Frontal cortex (tissue), 4 donors: ENCODE results near the gene TBC1D12. TPM values are rescaled to one million over a fixed set of nuclear protein-coding genes. Genes with fewer than 3 reads are reported as not detected.

ENCODE experiments used
- DNase-seq, 2 donors: peaks; one replicate each; pipeline ENCODE4 v3.0.0; 2012; ENCODE audit warnings: low spot score in 2 of 2
- FAIRE-seq: peaks from 2 replicates; lab custom pipeline; 2012; peaks lifted over from hg19 to GRCh38; lab: Jason Lieb, UNC
- total RNA-seq: library from RNA; depleted of rRNA; stranded (reverse); fragments of >200 nt; gene quantifications from one replicate; pipeline ENCODE4 v1.2.3, GENCODE V29; 2014
- donor health status: control.
- donor health status: control.
- donor health status: control.

TBC1D12 gene
- total RNA-seq, 1 donor from 2014 or later, result 57.5 TPM

DNA sequence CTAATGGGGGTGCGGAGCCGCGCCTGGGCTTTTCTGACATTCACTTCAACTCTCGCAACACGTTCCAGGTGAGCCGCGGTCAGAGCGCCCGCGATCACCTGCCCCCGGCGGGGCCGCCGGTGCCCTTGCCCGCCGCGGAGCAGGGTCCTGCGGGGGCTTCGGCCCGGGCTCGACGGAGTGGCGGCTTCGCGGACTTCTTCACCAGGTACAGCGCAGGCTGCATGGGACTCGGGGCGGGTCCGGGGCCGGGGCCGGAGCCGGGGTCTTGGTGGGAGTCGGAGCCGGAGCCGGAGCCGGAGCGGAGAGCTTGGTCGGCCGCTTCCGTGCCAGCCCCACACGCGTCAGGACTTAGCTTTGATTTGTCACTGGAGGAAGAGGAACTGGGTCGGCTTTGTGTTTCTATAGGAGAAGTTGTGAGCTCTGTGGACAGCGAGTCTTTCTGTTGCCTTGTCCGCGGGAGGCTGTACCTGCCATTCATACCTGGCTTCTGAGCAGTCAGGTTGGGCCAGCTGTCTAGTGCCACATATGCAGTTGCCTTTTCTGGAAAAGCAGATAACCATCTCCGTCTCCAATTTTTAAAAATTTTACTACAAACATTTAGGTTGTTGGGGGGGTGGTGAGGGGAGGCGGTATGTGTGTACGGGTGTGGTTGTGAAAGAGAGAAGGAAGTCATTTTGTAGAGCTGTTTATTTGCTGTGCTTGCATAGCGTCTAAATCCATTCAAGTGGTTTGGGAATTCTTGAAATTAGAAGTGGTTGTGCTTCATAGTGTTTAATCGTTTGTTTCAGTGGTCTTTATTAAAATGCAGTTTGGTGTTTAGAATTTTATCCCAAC, 1.3 kb downstream of the TBC1D12 start:
- no peak for FAIRE-seq
- peak; percentile 33 to 52 for DNase-seq

DNA sequence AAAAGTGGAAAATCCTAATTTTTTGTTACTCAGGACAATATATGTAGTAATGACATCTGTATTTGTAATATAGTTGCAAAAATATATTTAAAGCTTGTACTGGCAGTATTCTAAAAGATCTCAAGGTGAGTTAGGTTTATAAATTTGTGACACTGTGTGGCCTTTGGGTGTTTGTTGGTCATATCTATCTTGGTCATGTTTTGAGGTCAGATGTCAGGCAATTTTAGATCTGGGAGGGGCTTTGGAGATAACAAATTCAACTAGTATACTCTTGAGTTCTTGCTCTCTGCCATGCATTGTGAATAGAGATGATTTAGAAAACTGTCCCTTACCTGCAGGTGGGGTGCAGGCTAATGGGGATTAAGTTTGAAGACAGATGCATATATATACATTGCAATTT, 3.1 kb downstream of the TBC1D12 start:
- no peak for FAIRE-seq
- no peak for DNase-seq

DNA sequence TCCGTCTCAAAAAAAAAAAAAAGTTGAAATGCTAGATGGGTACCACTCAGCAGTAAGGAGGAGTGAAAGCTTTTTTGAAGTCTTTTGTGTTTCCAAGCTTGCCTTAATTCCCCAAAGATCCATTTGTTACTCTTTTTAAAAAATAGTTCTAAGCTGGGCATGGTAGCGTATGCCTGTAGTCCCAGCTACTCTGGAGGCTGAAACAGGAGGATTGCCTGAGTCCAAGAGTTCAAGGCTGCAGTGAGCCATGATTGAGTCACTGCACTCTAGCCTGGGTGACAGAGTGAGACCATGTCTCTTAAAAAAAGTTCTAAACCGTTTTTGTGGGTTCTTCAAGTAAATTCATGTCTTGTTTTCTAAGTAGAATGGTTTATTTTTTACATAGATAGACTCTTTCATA, 5.3 kb downstream of the TBC1D12 start:
- no peak for FAIRE-seq
- DNase-seq, result no peak

DNA sequence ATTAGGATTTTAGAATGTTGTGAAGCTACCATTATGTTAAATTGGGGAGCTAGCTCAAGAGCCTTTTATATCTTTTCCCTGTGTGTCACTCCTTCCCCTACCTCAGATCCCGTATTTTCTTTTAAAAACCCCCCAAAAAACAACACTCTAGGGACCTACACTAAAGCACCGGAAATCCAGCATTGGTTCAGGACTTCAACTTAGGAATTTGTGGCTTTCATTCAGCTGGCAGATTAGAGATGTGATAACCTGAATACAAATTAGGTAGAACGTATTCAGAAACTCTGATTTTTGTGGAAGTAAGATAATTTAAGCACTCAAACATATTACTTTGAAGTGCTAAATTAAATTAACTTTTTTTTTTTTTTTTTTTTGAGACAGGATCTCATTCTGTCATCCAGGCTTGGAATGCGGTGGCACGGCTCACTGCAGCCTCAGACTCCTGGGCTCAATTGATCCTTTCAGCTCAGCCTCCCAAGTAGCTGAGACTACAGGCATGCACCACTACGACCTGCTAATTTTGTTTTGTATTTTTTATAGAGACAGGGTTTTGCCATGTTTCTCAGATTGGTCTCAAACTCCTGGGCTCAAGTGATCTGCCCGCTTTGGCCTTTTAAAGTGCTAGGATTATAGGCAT, 6.8 kb downstream of the TBC1D12 start:
- FAIRE-seq (no peak), DNase-seq (no peak)

DNA sequence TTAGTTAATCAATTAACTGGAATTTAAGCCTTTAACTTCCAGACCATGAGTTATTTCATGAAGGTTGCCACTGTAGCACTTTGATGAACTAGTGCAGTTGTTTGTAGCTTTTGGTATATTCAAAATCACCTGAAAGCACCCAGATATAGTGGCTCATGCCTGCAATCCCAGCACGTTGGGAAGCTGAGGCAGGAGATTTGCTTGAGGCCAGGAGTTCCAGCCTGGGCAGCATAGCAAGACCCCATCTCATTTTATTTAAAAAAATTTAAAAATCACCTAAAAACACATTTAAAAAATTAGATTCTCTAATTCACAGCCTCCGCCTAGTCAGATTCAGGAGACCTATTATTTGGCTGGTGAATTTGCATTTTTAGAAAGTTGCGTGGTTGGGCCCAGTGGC, 9.0 kb downstream of the TBC1D12 start:
- no peak for DNase-seq
- FAIRE-seq, result no peak

DNA sequence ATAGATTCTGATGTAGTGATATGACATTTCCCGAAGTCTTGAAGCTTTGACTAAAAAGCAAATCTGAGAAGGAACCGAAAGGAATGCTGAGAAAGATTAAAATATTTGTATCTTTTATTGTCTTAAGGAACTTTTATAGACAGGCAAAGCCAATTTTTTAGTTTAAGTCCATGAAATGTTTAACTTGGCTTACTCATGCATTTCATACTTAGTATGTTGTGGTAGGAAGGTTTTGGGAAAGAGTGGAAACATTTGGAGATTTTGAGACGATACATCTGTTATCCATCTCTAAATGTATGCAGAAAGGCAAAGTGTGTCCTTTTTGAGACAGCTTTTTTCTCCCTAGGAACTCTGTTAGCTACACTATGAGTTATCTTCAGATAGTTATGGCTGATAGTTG, 10.1 kb downstream of the TBC1D12 start:
- DNase-seq, result no peak
- no peak for FAIRE-seq

DNA sequence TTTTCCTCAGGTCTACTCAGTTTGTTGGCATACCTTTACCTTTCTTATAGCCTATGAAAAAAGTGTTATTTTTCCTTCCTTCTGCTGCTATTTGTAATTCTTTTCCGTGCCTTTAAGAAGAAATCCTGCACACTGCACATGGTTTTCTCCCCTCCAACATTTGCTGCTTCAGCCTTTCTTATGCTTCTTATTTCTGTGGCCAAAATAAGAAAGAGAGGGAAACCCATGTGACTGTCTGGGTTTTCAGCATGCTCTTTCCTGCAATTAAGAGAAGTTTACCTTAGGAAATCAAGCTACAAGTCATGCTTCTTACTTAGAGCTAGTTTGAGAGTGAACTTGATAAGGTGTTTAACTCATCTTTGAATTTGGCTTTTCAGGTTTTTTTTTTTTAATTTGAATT, 11.0 kb downstream of the TBC1D12 start:
- no peak for FAIRE-seq
- DNase-seq, result no peak

DNA sequence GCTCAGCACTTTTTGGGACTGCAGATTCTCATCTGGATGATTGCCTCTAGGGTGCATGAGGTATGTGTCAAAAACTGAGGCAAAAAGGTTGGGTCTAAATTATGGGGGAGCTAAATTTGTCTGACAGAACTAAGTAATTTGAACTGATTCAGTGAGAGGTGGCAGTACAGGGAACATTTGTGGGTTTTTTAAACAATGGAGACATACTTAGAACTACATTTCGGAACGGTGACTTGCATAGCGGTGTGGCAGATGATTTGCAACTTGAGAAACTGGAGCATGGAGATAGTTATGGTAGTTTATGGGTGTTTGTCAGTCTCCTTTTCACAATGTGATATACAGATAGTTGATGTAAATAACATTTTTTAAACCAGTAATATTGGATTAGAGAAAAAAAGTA, 14.6 kb downstream of the TBC1D12 start:
- no peak for FAIRE-seq
- DNase-seq, result no peak

DNA sequence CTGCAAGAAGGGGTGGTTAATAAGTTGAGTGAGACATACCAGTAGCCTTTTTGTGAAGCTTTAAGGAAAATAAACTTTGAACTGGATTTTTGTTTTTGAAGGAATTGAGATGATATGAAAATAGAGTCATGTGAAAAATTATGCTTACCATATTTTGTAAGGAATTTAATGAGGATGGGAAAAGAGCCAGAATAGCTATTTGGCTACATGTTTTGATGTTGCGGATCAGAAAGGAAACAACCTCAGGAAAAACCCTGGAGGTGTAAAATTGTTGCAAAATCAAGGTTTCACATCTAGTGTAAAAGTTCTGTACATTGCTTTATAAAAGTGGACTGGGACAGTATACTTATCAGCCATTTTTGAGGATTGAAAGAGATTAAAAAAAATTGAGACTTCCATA, 15.0 kb downstream of the TBC1D12 start:
- DNase-seq (no peak), FAIRE-seq (no peak)

DNA sequence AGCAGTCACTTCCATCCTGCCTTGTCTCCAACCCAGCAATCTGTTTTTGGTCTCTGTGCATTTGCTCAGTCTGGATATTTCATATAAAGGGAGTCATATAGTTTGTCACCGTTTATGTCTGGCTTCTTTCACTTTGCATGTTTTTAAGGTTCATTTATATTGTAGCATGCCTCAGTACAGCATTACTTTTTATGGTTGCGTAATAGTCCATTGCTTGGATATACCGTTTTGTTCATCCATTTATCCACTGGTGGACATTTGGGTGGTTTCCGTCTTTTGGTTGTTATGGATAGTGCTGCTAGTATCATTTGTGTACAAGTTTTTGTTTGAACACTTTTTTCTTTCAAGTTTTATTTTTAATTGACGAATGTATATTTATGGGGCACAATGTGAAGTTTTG, 18.2 kb downstream of the TBC1D12 start:
- FAIRE-seq (no peak), DNase-seq (no peak)

DNA sequence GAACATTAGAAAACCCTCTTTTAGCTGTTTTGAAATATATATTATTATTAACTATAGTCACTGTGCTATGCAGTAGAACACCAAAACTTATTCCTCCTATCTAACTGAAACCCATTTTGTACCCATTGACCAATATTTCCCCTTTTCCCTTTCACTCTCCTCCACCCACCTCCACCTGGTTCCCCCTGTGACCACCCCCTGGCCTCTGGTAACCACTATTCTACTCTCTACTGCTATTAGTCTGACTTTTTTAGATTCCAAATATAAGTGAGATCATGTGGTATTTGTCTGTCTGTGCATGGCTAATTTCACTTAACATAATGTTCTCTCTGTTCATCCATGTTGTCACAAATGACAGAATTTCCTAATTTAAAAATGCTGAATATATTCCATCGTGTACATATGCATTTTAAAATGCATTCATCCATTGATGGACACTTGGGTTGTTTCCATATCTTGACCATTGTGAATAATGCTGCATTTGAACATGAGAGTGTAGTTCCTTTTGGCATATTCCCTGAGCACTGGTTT, 18.7 kb downstream of the TBC1D12 start:
- DNase-seq, result no peak
- FAIRE-seq, result no peak

DNA sequence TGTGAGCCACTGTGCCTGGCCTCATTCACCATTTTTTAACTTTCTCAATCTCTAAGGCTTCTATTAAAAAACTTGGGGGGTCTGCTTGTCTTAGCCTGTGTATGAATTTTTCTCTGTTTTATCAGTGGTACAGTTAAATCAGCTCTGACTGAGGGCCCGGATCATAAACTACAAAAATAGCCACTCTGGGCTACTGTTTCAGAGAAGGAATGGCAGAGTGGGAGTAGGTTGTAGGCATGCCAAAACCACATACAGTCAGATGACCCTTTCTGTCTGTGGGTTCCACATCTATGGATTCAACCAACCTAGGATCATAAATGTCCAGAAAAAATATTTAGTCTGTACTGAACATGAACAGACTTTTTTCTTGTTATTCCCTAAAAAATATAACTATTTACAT, 21.3 kb downstream of the TBC1D12 start:
- DNase-seq, result no peak
- no peak for FAIRE-seq

DNA sequence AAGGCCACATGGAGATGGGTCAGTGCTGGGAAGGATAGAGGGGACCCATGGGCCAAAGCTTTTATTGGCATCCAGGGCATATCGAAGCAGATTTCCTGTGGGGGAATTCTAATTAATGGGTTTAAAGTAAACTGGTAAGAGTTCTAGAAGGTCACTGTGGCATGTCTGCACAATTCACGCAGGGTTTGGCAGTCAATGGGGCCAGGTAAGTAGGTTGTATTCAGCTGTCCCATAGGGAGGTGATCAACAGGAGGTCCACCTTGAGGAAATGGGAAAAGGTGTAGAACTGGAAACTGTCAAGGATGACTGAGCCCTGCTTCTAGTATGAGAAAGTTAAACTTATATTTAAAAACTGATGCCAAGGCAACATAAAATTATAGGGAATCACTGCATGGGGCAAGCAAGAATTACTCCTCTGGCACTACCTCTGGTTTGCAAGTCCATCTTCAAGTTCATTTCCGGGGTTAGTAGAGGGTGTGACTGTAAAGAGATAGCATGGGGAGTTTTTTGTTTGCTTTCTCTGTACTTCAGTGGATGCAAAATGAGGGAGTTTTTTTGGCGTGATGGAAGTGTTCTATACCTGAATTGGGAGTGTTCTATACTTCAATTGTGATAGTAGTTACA, 22.5 kb downstream of the TBC1D12 start:
- no peak for DNase-seq
- no peak for FAIRE-seq

DNA sequence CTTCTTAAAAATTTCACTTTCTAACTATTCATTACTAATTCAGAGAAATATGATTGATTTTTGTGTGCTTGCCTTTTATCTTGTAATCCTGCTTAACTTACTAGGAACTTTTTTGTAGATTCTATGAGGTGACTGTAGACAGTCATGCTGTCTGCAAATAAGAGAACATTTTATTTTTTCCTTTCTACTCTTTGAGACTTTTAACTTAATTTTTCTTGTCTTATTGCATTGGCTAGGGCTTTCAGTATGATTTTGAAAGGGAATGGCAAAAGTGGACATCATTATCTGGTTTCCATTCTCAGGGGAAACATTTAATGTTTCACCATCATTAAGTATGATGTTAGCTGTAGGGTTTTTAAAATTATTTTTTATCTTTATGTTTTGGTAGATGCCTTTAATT, 23.6 kb downstream of the TBC1D12 start:
- FAIRE-seq (no peak), DNase-seq (no peak)

DNA sequence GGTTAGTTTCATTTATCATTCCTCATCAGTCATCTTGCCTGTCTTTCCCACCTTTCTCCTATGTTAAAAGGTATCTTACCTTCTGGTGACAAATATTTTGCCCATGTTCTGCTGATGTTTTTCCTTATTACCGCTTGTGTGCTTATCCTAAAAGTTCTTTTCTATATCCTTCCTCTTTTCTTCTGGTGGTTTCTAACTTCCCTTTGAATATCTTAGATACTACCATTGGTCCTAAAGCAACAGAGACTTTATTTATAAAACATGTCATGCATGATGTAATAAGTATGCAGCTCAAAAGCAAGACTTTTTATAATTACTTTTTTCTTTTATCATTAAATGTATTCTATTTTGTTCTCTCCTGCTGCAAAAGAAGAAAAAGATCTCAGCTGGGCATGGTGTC, 24.8 kb downstream of the TBC1D12 start:
- DNase-seq, result no peak
- FAIRE-seq, result no peak

DNA sequence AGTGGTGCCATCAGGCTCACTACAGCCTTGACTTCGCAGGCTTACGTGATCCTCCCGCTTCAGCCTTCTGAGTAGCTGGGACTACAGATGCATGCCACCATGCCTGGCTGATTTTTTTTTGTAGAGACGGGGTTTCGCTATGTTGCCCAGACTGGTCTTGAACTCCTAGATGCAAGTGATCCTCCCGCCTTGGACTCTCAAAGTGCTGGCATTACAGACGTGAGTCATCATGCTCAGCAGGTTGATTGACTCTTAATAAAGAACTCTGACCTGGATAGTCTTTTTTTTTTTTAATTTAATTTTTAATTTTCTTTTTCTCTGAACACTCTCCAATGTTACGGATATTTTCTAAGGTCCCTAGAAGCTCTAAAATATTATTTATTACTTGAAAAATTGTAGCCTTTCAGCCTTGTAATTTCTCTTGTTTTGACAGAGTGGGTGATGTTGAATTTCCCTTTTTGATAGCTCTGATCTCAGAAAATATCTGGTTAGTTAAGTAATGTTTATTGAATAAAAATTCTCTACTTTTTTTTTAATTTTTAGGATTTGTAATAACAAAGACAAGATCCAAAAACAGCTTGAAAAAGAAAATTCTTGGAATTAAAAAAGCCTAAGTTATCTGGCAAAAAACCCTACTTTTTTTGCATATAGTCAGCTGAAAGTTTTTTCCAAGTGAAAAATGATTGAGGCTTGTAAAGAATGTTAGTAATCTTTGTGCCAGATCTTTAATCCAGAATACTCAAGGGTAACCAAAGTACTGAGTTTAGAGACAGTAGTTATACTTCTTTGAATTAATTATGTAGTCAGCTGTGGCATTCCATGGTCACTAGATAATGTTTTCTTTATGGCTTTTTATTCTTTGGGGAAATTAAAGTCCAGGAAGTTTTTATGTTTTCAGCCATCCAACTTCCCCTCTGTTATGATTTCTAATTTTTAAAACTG, 26.7 kb downstream of the TBC1D12 start:
- FAIRE-seq, result peak; percentile 33
- no peak for DNase-seq

DNA sequence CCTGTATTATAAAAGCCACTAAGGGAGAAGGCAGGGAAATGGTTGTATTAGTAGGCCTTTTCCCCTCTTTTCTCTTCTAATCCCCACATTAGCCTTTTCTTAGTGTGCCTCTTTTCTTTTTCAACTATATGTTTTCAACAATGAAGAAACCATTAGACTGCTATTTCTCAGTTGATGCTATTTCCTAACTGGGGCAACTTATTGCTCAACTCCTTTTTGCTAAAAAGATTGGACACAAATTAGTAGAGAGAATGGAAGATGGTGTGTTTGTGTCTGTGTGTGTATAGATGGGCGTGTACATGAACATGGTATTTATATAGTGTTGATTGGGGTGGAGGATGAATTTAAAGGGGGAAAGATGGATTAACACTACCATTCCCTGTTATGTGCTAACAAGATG, 28.4 kb downstream of the TBC1D12 start:
- FAIRE-seq (no peak), DNase-seq (no peak)

DNA sequence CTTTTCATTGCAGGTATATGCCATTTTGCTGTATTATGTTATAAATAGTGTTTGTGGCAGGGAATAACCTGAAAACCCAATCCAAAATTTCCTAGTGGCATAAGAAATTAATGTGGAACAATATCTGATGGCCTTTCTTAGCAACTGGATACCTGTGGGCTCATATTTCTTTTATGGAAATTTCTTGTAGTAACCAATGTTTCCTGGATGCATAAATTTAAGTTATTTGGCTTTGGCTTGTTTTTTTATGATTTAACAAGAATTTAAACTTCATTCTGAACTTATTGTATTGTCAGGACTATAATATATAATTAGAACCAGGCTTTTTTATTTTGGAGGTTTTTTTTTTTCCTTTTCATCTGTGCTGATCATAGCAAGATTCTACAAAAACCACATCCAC, 30.1 kb downstream of the TBC1D12 start:
- DNase-seq (no peak), FAIRE-seq (no peak)

DNA sequence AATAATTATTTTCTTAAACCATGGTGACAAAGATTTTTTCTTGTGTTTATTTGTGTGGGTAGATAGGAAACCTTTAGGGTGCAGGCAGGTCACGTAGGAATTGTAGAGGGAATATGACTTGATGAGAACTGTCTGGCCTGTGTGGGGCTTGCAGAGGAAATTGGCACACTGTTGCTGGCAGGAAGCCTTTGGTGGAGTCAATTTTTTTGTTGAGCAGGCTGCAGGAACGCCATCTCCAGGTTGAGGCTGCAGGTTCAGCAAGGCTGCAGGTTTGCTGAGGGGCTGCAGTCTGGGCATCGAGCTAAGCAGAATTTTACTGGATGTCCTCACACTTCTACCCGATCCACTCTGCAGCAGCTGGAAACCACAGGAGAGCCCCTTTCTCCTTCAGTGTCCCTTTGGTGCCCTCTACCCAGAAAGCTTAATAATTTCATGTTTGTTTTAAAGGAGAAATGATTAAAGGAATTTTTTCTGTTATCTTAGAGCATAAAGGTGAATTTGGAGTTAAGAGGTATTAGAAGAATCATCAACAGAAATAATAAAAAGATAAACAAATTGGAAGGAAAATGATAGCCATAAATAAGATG, 37.0 kb downstream of the TBC1D12 start:
- DNase-seq, result no peak
- FAIRE-seq, result peak; percentile 42

DNA sequence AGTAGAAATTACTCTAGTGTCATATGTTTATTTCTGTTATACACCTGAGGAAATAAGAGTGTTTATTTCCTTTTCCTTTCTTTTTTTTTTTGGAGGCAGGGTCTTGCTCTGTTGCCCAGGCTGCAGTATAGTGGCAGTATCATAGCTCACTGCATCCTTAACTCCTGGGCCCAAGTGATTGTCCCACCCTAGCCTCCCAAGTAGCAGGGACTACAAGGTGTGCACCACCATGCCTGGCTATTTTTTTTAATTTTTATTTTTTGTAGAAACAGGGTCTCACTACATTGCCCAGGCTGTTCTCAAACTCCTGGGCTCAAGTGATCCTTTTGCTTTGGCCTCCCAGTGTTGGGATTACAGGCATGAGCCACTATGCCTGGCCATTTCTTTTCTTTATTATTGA, 37.8 kb downstream of the TBC1D12 start:
- DNase-seq (no peak), FAIRE-seq (no peak)
